NT2/D1 (cell line): Measurements from ENCODE around the gene BARHL2.

Experiments used
- SUZ12 ChIP-seq: IDR thresholded peaks from 2 replicates; pipeline ENCODE4 v1.6.1; 2011; ENCODE audit not compliant: insufficient read length, insufficient read depth; ENCODE audit errors: extremely low read depth
- YY1 ChIP-seq: IDR thresholded peaks from 2 replicates; pipeline ENCODE4 v1.6.1; 2011; ENCODE audit not compliant: insufficient read length, insufficient read depth

DNA sequence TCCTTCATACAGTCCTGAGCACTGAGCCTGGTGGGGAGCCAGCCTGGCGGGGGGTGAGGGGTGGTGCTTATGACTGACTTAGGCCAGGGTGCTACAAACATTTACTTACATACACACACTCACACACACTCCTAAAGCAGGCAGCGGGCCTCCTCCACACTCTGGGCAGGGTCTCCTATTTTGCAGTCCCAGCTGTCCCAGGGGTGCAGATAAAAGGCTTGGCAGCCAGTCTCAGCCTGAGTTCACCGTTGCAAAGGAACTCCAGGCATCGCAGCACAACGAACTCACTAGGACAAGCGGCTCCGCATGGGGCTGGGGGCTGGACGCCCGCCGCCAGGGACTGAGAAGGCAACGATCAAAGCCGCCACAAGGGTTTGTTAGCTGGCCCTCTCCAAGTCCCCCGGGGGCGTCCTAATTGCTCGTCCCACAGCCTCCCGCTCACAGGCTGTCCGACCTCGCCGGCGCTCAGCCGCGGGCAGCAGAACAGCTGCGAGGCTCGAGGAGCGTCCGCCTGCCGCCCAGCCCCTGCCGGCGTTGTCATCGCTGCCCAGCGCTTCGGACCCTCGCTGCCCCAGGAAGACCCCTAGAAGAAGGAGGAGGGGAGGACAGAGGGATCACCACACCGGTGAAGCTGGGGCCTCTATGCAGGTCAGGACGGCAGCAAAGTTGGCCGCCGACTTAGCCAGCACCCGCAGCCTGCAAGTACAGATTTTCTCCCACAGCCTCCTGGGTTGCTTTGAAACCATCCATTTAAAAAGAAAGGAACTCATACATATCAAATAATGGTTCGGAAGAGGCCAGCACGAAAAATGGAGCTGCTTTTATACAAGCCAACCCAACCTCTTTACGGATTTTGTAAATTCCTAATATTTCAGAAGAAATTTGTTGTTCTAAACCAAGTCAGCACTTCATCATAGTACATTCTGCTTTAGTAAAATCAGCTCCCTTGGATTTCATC is 6.2 kb downstream of the BARHL2 start:
- TF ChIP-seq YY1 (no peak), SUZ12 (peak; percentile 51)
